ENCODE results near the gene THSD4. TPM values are rescaled to one million over a fixed set of nuclear protein-coding genes. Genes with fewer than 3 reads are reported as not detected.

The THSD4 gene
- total RNA-seq, 1 experiment from 2014 or later, result 0.29 TPM

DNA sequence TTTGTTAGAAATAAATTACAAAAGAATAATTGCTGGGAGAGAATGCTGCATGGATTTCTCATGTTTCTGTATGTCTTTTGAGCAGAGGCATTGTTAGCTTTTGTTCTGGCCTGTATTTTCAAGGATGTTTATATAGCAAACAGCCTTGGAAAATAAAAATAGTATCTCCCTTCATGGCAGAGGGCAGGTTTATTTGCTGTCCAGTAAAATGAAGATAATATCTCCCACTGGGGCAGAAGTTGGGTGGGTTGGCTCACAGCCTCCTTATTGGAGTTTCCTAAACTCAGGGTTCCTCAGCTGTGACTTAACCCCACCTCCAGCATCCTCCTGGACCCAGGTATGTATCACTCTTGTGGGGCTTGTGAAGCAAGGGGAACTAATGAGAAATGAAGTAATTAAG lies 43.7 kb upstream of the THSD4 start:
- BruUV-seq (replicated peaks), result no TSS peak
- intact Hi-C loops (cut with micrococcal nuclease; ENCODE audit: unreplicated experiment), result no loop called here
- no peak for DNase-seq
- Mint-ChIP-seq H3K27ac (ENCODE audit: unreplicated experiment) (no peak overlapping the region), H3K4me3 (ENCODE audit: unreplicated experiment) (no peak overlapping the region), H3K36me3 (ENCODE audit: insufficient read depth, unreplicated experiment) (no peaks in the 10 kb centered on the region), H3K4me1 (ENCODE audit: low read depth, unreplicated experiment) (no peaks in the 10 kb centered on the region), H3K27me3 (ENCODE audit: insufficient read depth, unreplicated experiment) (peaks cover 11% of the 10 kb centered on the region), H3K9me3 (ENCODE audit: unreplicated experiment) (peaks cover 16% of the 10 kb centered on the region)
- TF ChIP-seq, protein P1, sequence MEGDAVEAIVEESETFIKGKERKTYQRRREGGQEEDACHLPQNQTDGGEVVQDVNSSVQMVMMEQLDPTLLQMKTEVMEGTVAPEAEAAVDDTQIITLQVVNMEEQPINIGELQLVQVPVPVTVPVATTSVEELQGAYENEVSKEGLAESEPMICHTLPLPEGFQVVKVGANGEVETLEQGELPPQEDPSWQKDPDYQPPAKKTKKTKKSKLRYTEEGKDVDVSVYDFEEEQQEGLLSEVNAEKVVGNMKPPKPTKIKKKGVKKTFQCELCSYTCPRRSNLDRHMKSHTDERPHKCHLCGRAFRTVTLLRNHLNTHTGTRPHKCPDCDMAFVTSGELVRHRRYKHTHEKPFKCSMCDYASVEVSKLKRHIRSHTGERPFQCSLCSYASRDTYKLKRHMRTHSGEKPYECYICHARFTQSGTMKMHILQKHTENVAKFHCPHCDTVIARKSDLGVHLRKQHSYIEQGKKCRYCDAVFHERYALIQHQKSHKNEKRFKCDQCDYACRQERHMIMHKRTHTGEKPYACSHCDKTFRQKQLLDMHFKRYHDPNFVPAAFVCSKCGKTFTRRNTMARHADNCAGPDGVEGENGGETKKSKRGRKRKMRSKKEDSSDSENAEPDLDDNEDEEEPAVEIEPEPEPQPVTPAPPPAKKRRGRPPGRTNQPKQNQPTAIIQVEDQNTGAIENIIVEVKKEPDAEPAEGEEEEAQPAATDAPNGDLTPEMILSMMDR (IDR thresholded peaks at IDR 0.05; ENCODE audit: insufficient read depth in 1 of 2, low read depth in 1 of 2, low read length in 1 of 2, severe bottlenecking in 1 of 2, unreplicated experiment in 1 of 2), result no peak
- POLR2A ChIA-PET, result no interaction called here
- CTCF ChIA-PET, result interaction anchor here (0.5 kb wide), 1 partner anchor 370 kb away, joined by 3 read pairs; no protein-coding TSS in a partner anchor
- no peaks in the 10 kb centered on the region for H3K9me3 ChIP-seq
- H3K27me3 ChIP-seq (replicated peaks; ENCODE audit: control insufficient read depth, insufficient read depth, low read length), result no peaks in the 10 kb centered on the region
- H3K4me3 ChIP-seq (ENCODE audit: low read depth, low read length), result no peak overlapping the region
- no peaks in the 10 kb centered on the region for H3K4me1 ChIP-seq
- no peaks in the 10 kb centered on the region for H3K36me3 ChIP-seq (ENCODE audit: control insufficient read depth, insufficient read depth, low read length)

DNA sequence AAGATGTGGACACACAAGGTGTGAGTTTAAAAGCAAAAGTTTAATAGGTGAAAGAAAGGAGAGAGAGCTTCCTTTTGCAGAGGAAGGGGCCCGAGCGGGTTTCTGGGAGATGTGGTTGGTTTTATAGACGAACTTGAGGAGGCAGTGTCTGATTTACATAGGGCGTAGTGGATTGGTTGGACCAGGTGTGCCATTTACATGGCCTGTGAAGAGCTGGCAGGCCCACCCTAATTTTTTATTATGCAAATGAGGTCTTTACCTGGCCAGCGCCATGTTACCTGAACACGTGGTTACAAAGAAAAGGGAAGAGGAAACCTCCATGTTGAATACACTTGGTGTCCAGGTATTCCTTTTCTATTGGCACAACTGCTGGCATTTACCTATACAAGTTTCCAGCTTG lies 42.8 kb upstream of the THSD4 start:
- ChIA-PET POLR2A (no interaction called here), CTCF (no interaction called here)
- BruUV-seq (replicated peaks), result no TSS peak
- no peaks in the 10 kb centered on the region for H3K36me3 Mint-ChIP-seq (ENCODE audit: insufficient read depth, unreplicated experiment)
- H3K27ac Mint-ChIP-seq (ENCODE audit: unreplicated experiment), result no peak overlapping the region
- H3K27me3 Mint-ChIP-seq (ENCODE audit: insufficient read depth, unreplicated experiment), result peaks cover 11% of the 10 kb centered on the region
- TF ChIP-seq, protein P1 (IDR thresholded peaks at IDR 0.05; ENCODE audit: insufficient read depth in 1 of 2, low read depth in 1 of 2, low read length in 1 of 2, severe bottlenecking in 1 of 2, unreplicated experiment in 1 of 2), result no peak
- DNase-seq, result no peak
- H3K4me1 Mint-ChIP-seq (ENCODE audit: low read depth, unreplicated experiment), result no peaks in the 10 kb centered on the region
- Histone ChIP-seq H3K27me3 (replicated peaks; ENCODE audit: control insufficient read depth, insufficient read depth, low read length) (no peaks in the 10 kb centered on the region), H3K9me3 (no peaks in the 10 kb centered on the region), H3K4me1 (no peaks in the 10 kb centered on the region), H3K4me3 (ENCODE audit: low read depth, low read length) (no peak overlapping the region), H3K36me3 (ENCODE audit: control insufficient read depth, insufficient read depth, low read length) (no peaks in the 10 kb centered on the region)
- no peak overlapping the region for H3K4me3 Mint-ChIP-seq (ENCODE audit: unreplicated experiment)
- intact Hi-C loops (cut with micrococcal nuclease; ENCODE audit: unreplicated experiment), result no loop called here
- H3K9me3 Mint-ChIP-seq (ENCODE audit: unreplicated experiment), result peaks cover 16% of the 10 kb centered on the region

DNA sequence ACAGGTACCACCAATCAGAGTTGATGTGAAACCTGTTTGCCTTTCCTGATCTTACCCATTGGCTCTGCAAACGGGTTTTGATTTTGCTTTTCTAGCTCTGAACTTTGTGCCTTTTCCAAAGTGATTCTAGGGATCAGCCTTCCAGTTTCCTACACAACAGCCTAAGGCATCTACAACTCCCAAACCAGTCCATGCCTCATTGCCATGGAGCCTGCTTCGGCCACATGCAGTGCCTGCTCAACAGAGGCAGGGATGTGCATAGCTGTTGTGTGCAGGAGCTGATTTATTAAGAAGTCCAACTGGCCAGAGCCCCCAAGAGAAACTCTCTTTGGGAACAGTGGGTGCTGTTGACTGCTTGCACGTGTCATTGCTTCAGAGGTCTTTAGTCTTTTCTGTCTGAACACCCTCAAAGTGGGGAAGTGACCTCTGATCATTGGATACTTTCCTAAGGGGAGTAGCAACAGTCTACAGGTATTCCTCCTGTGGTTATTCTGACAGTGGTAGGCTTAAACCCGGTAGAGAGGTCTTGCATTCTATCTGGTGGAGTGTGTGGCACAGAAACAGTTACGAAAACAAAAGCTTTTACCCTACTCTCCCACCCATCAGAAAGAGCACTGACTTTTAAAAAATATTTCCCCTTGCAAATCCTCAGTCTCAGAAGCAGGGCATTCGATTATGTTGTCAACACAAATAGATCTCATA lies 36.6 kb upstream of the THSD4 start:
- ChIA-PET POLR2A (no interaction called here), CTCF (interaction anchor here (0.7 kb wide), 1 partner anchor 254 kb away, joined by 4 read pairs; no protein-coding TSS in a partner anchor)
- Histone ChIP-seq H3K27me3 (replicated peaks; ENCODE audit: control insufficient read depth, insufficient read depth, low read length) (no peaks in the 10 kb centered on the region), H3K9me3 (no peaks in the 10 kb centered on the region), H3K4me1 (no peaks in the 10 kb centered on the region), H3K36me3 (ENCODE audit: control insufficient read depth, insufficient read depth, low read length) (no peaks in the 10 kb centered on the region), H3K4me3 (ENCODE audit: low read depth, low read length) (no peak overlapping the region)
- TF ChIP-seq, protein P1 (IDR thresholded peaks at IDR 0.05; ENCODE audit: insufficient read depth in 1 of 2, low read depth in 1 of 2, low read length in 1 of 2, severe bottlenecking in 1 of 2, unreplicated experiment in 1 of 2), result no peak
- peaks cover 14% of the 10 kb centered on the region for H3K9me3 Mint-ChIP-seq (ENCODE audit: unreplicated experiment)
- BruUV-seq (replicated peaks), result no TSS peak
- no peak overlapping the region for H3K4me3 Mint-ChIP-seq (ENCODE audit: unreplicated experiment)
- H3K27me3 Mint-ChIP-seq (ENCODE audit: insufficient read depth, unreplicated experiment), result peaks cover 15% of the 10 kb centered on the region
- H3K4me1 Mint-ChIP-seq (ENCODE audit: low read depth, unreplicated experiment), result no peaks in the 10 kb centered on the region
- no peak overlapping the region for H3K27ac Mint-ChIP-seq (ENCODE audit: unreplicated experiment)
- no peaks in the 10 kb centered on the region for H3K36me3 Mint-ChIP-seq (ENCODE audit: insufficient read depth, unreplicated experiment)
- intact Hi-C loops (cut with micrococcal nuclease; ENCODE audit: unreplicated experiment), result no loop called here
- no peak for DNase-seq
